HG03571 (cell line): ENCODE measurements around the gene PFKFB4.
"Not testable (repeated sequence)": the region's sequence is repeated elsewhere in the genome, so short reads cannot be mapped to it uniquely, and the experiment has no call there.

Source experiments
- ATAC-seq: cut with Tn5 transposase; IDR thresholded peaks from one replicate; pipeline ENCODE4 v1.9.1; 2021; ENCODE audit not compliant: unreplicated experiment

PFKFB4 gene

GRCh38 chr3:48502728-48503168 is 53.9 kb downstream of the PFKFB4 start:
- ATAC-seq, result no peak

GRCh38 chr3:48502121-48502520 is 54.5 kb downstream of the PFKFB4 start:
- ATAC-seq, result no peak

GRCh38 chr3:48501196-48501595 is 55.4 kb downstream of the PFKFB4 start:
- no peak for ATAC-seq

GRCh38 chr3:48500656-48501055 is 55.9 kb downstream of the PFKFB4 start:
- ATAC-seq, result no peak

- ATAC-seq, result no peak
Measured at GRCh38 chr3:48493203-48493501, 63.5 kb downstream of the PFKFB4 start.

GRCh38 chr3:48492461-48493202 is 64.0 kb downstream of the PFKFB4 start:
- ATAC-seq, result no peak

GRCh38 chr3:48486952-48487351 is 69.7 kb downstream of the PFKFB4 start:
- ATAC-seq, result no peak

- ATAC-seq, result not testable (repeated sequence)
Measured at GRCh38 chr3:48482822-48483221, 73.8 kb downstream of the PFKFB4 start.

GRCh38 chr3:48480891-48481290 is 75.7 kb downstream of the PFKFB4 start:
- ATAC-seq, result not testable (repeated sequence)

- no peak for ATAC-seq
Measured at GRCh38 chr3:48478626-48479555, 77.7 kb downstream of the PFKFB4 start.

- no peak for ATAC-seq
Measured at GRCh38 chr3:48477959-48478520, 78.6 kb downstream of the PFKFB4 start.

GRCh38 chr3:48476426-48477053 is 80.1 kb downstream of the PFKFB4 start:
- no peak for ATAC-seq

- no peak for ATAC-seq
Measured at GRCh38 chr3:48475188-48475587, 81.4 kb downstream of the PFKFB4 start.

- no peak for ATAC-seq
Measured at GRCh38 chr3:48474619-48475018, 82.0 kb downstream of the PFKFB4 start.

- ATAC-seq, result not testable (repeated sequence)
Measured at GRCh38 chr3:48474031-48474430, 82.6 kb downstream of the PFKFB4 start.

- ATAC-seq, result no peak
Measured at GRCh38 chr3:48473617-48473952, 83.0 kb downstream of the PFKFB4 start.

GRCh38 chr3:48472923-48473616 is 83.5 kb downstream of the PFKFB4 start:
- peak; percentile 69 for ATAC-seq

GRCh38 chr3:48472673-48472922 is 84.0 kb downstream of the PFKFB4 start:
- ATAC-seq, result no peak

GRCh38 chr3:48470286-48470685 is 86.3 kb downstream of the PFKFB4 start:
- no peak for ATAC-seq

GRCh38 chr3:48469046-48469915 is 87.3 kb downstream of the PFKFB4 start:
- no peak for ATAC-seq
